HCT116 (cell line): ENCODE results near the gene GRIA1.

Experiments used
- EGR1 ChIP-seq: IDR thresholded peaks from 2 replicates; pipeline ENCODE4 v1.6.1; 2012; ENCODE audit warnings: low read depth
- EZH2 ChIP-seq: fragments of 200-600 bp; sonication (generic); IDR thresholded peaks from 2 replicates; pipeline ENCODE4 v1.6.1; 2017; ENCODE audit warnings: antibody characterized with exemption, mixed run types
- EZH2phosphoT487 ChIP-seq: fragments of 200-600 bp; IDR thresholded peaks from 2 replicates; pipeline ENCODE4 v1.6.1; 2018; ENCODE audit warnings: antibody characterized with exemption, borderline replicate concordance
- JUND ChIP-seq: IDR thresholded peaks from 2 replicates; pipeline ENCODE4 v1.6.1; 2012
- POLR2A ChIP-seq: IDR thresholded peaks from 2 replicates; pipeline ENCODE4 v1.7.0; 2011; ENCODE audit warnings: borderline replicate concordance; ENCODE audit not compliant: insufficient read depth, insufficient read length; ENCODE audit errors: extremely low read depth
- POLR2AphosphoS5 ChIP-seq: IDR thresholded peaks from 2 replicates; pipeline ENCODE4 v1.6.1; 2011; ENCODE audit warnings: mild to moderate bottlenecking, low read depth, low read length, moderate library complexity
- RAD21 ChIP-seq: IDR thresholded peaks from 2 replicates; pipeline ENCODE4 v1.6.1; 2012; ENCODE audit warnings: low read depth, mild to moderate bottlenecking
- TCF7L2 ChIP-seq: IDR thresholded peaks from 2 replicates; pipeline ENCODE4 v1.7.0; 2011; ENCODE audit warnings: borderline replicate concordance, inconsistent platforms; ENCODE audit not compliant: insufficient read depth, insufficient read length; ENCODE audit errors: extremely low read depth
- YY1 ChIP-seq: IDR thresholded peaks from 2 replicates; pipeline ENCODE4 v1.6.1; 2011; ENCODE audit warnings: low read length, low read depth, moderate library complexity, mild to moderate bottlenecking; ENCODE audit not compliant: insufficient replicate concordance; ENCODE audit errors: extremely low read depth
- ZNF274 ChIP-seq: fragments of 200-500 bp; sonication (Bioruptor generic); IDR thresholded peaks from 2 replicates; pipeline ENCODE4 v1.6.1; 2014; ENCODE audit warnings: mild to moderate bottlenecking, low read depth, low read length, inconsistent platforms
- TF ChIP-seq, protein P1 (sequence below), 3 experiments: fragments of 200-600 bp in 1 of 3; sonication (generic) in 1 of 3; IDR thresholded peaks in 2 of 3; conservative IDR thresholded peaks in 1 of 3; 2 replicates each; pipeline ENCODE4 v1.5.1; 2012 to 2017; ENCODE audit warnings: low read depth in 2 of 3, low read length in 2 of 3, antibody characterized with exemption in 1 of 3, borderline replicate concordance in 1 of 3, control low read depth in 1 of 3, mild to moderate bottlenecking in 1 of 3, mixed read lengths in 1 of 3, mixed run types in 1 of 3, moderate library complexity in 1 of 3; ENCODE audit not compliant: insufficient read depth in 1 of 3
- TF ChIP-seq, protein P2 (sequence below): IDR thresholded peaks from 2 replicates; pipeline ENCODE4 v1.6.1; 2011; ENCODE audit warnings: mild to moderate bottlenecking, low read length, moderate library complexity; ENCODE audit not compliant: insufficient replicate concordance; ENCODE audit errors: extremely low read depth
- TF ChIP-seq, protein P3 (sequence below): IDR thresholded peaks from 2 replicates; pipeline ENCODE4 v1.6.1; 2012
- TF ChIP-seq, protein P4 (sequence below): IDR thresholded peaks from 2 replicates; pipeline ENCODE4 v1.6.1; 2012

DNA sequence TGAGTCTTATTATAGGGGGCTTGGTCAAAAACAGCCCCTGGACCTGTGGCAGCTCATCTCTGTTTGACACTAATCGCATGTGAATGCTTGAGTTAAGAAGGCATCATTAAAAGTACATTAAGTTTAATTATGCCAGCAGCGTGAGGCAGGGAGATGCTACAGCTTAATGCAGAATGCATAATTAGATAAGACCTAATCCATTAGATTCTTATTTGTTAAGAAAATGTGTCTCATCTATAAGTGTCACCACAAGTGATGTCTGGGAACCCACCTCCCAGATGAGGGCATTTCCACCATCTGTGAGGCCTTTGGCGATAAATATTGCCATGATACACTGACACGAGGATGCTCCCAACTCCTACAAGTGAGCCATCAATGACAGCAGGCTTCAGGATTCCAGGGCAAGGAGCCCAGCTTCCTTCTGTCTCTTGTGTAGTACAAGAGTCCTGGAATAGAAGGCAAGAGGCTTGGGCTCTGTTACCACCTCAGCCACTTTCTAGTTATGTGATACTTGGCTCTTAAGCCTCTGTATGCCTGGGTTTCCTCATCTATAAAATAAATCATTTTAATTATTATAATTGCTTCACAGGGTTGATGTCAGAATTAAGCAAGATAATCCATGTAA lies 345.5 kb downstream of the GRIA1 start:
- TF ChIP-seq JUND (no peak), RAD21 (no peak), EZH2 (no peak), EZH2phosphoT487 (no peak), POLR2AphosphoS5 (no peak), EGR1 (no peak), TCF7L2 (no peak), ZNF274 (no peak), POLR2A (no peak), YY1 (no peak)
- TF ChIP-seq, protein P1, sequence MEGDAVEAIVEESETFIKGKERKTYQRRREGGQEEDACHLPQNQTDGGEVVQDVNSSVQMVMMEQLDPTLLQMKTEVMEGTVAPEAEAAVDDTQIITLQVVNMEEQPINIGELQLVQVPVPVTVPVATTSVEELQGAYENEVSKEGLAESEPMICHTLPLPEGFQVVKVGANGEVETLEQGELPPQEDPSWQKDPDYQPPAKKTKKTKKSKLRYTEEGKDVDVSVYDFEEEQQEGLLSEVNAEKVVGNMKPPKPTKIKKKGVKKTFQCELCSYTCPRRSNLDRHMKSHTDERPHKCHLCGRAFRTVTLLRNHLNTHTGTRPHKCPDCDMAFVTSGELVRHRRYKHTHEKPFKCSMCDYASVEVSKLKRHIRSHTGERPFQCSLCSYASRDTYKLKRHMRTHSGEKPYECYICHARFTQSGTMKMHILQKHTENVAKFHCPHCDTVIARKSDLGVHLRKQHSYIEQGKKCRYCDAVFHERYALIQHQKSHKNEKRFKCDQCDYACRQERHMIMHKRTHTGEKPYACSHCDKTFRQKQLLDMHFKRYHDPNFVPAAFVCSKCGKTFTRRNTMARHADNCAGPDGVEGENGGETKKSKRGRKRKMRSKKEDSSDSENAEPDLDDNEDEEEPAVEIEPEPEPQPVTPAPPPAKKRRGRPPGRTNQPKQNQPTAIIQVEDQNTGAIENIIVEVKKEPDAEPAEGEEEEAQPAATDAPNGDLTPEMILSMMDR (IDR thresholded peaks at IDR 0.05 in 2 of 3, conservative IDR thresholded peaks at IDR 0.05 in 1 of 3; ENCODE audit: borderline replicate concordance in 1 of 3, insufficient read depth in 1 of 3, low read depth in 2 of 3, low read length in 2 of 3), result no peak
- TF ChIP-seq, protein P2, sequence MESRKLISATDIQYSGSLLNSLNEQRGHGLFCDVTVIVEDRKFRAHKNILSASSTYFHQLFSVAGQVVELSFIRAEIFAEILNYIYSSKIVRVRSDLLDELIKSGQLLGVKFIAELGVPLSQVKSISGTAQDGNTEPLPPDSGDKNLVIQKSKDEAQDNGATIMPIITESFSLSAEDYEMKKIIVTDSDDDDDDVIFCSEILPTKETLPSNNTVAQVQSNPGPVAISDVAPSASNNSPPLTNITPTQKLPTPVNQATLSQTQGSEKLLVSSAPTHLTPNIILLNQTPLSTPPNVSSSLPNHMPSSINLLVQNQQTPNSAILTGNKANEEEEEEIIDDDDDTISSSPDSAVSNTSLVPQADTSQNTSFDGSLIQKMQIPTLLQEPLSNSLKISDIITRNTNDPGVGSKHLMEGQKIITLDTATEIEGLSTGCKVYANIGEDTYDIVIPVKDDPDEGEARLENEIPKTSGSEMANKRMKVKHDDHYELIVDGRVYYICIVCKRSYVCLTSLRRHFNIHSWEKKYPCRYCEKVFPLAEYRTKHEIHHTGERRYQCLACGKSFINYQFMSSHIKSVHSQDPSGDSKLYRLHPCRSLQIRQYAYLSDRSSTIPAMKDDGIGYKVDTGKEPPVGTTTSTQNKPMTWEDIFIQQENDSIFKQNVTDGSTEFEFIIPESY, result no peak
- TF ChIP-seq, protein P3, sequence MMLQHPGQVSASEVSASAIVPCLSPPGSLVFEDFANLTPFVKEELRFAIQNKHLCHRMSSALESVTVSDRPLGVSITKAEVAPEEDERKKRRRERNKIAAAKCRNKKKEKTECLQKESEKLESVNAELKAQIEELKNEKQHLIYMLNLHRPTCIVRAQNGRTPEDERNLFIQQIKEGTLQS, result no peak
- TF ChIP-seq, protein P4, sequence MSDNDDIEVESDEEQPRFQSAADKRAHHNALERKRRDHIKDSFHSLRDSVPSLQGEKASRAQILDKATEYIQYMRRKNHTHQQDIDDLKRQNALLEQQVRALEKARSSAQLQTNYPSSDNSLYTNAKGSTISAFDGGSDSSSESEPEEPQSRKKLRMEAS, result no peak
